ENCODE results near the gene RAB19.

- no peak for TF ChIP-seq CTCF (IDR thresholded peaks at IDR 0.05)
- TF ChIP-seq EZH2 (IDR thresholded peaks at IDR 0.05; ENCODE audit: borderline replicate concordance, insufficient read depth, low read depth, low read length, poor library complexity, severe bottlenecking), result no peak
Observed at GRCh38 chr7:140451716-140452115, 47.9 kb downstream of the RAB19 start.
